Gastrocnemius medialis (tissue), 4 donors: ENCODE results near the gene RIOX2.

Experiments
- POLR2A ChIP-seq, 2 donors: fragments of 450-650 bp; IDR thresholded peaks; one replicate each; pipeline ENCODE4 v1.6.1; 2017; ENCODE audit warnings: antibody characterized with exemption in 2 of 2, mild to moderate bottlenecking in 2 of 2, moderate library complexity in 2 of 2
- TF ChIP-seq, protein P1 (sequence below), 5 experiments: fragments of 450-650 bp in 3 of 5; fragments of 200-600 bp in 2 of 5; sonication (generic) in 2 of 5; IDR thresholded peaks in 4 of 5; conservative IDR thresholded peaks in 1 of 5; 1 replicate in 4 of 5; 2 replicates in 1 of 5; pipeline ENCODE4 v1.5.1; 2016 to 2019; ENCODE audit warnings: antibody characterized with exemption in 5 of 5, mild to moderate bottlenecking in 3 of 5, moderate library complexity in 3 of 5

- TF ChIP-seq, protein P1, sequence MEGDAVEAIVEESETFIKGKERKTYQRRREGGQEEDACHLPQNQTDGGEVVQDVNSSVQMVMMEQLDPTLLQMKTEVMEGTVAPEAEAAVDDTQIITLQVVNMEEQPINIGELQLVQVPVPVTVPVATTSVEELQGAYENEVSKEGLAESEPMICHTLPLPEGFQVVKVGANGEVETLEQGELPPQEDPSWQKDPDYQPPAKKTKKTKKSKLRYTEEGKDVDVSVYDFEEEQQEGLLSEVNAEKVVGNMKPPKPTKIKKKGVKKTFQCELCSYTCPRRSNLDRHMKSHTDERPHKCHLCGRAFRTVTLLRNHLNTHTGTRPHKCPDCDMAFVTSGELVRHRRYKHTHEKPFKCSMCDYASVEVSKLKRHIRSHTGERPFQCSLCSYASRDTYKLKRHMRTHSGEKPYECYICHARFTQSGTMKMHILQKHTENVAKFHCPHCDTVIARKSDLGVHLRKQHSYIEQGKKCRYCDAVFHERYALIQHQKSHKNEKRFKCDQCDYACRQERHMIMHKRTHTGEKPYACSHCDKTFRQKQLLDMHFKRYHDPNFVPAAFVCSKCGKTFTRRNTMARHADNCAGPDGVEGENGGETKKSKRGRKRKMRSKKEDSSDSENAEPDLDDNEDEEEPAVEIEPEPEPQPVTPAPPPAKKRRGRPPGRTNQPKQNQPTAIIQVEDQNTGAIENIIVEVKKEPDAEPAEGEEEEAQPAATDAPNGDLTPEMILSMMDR (IDR thresholded peaks at IDR 0.05 in 4 of 5, conservative IDR thresholded peaks at IDR 0.05 in 1 of 5), result no peak
- TF ChIP-seq POLR2A (IDR thresholded peaks at IDR 0.05), result no peak
Observed at GRCh38 chr3:97927704-97928103, 44.5 kb downstream of the RIOX2 start.
